H9 (cell line): ENCODE measurements around the gene CEP126. TPM values are rescaled to one million over a fixed set of nuclear protein-coding genes. Genes with fewer than 3 reads are reported as not detected.

ENCODE experiments used
- DNase-seq: peaks from one replicate; pipeline ENCODE4 v3.0.0-alpha.2; 2017
- H2AFZ ChIP-seq: one replicate; pipeline ENCODE4 v1.6.1; 2013; ENCODE audit warnings: mild to moderate bottlenecking, low read length, control low read depth, moderate library complexity
- H2AK5ac ChIP-seq: 2 replicates; pipeline ENCODE4 v1.6.1; 2013; ENCODE audit warnings: low read length, control low read depth, mixed read lengths; ENCODE audit not compliant: insufficient read length
- H2BK120ac ChIP-seq: one replicate; pipeline ENCODE4 v1.6.1; 2013; ENCODE audit warnings: low read depth, mild to moderate bottlenecking, low read length, control low read depth, inconsistent platforms; ENCODE audit not compliant: poor library complexity, severe bottlenecking
- H2BK12ac ChIP-seq: 2 replicates; pipeline ENCODE4 v1.6.1; 2013; ENCODE audit warnings: low read length, control low read depth, mixed read lengths, low read depth; ENCODE audit not compliant: insufficient read length
- H2BK15ac ChIP-seq: 2 replicates; pipeline ENCODE4 v1.6.1; 2013; ENCODE audit warnings: low read depth, low read length, control low read depth
- H2BK20ac ChIP-seq: one replicate; pipeline ENCODE4 v1.6.1; 2013; ENCODE audit warnings: low read depth, mild to moderate bottlenecking, low read length, control low read depth, inconsistent platforms; ENCODE audit not compliant: poor library complexity, severe bottlenecking
- H2BK5ac ChIP-seq: 2 replicates; pipeline ENCODE4 v1.6.1; 2013; ENCODE audit warnings: low read length, control low read depth, mixed read lengths; ENCODE audit not compliant: insufficient read length
- H3K14ac ChIP-seq: 2 replicates; pipeline ENCODE4 v1.6.1; 2013; ENCODE audit warnings: low read length, control low read depth; ENCODE audit not compliant: insufficient read depth
- H3K18ac ChIP-seq: 2 replicates; pipeline ENCODE4 v1.6.1; 2013; ENCODE audit warnings: low read depth, mild to moderate bottlenecking, mixed read lengths, low read length, control low read depth; ENCODE audit not compliant: insufficient read length
- H3K23ac ChIP-seq: 2 replicates; pipeline ENCODE4 v1.6.1; 2013; ENCODE audit warnings: low read length, control low read depth, mixed read lengths, low read depth; ENCODE audit not compliant: insufficient read length
- H3K23me2 ChIP-seq: 2 replicates; pipeline ENCODE4 v1.6.1; 2013; ENCODE audit warnings: low read depth, mild to moderate bottlenecking, mixed read lengths, low read length, control low read depth; ENCODE audit not compliant: insufficient read length, poor library complexity, severe bottlenecking
- H3K27ac ChIP-seq: 2 replicates; pipeline ENCODE4 v1.5.1; 2013; ENCODE audit warnings: low read length, control low read depth, mixed read lengths, low read depth; ENCODE audit not compliant: insufficient read length
- H3K27me3 ChIP-seq: 2 replicates; pipeline ENCODE4 v1.6.1; 2013; ENCODE audit warnings: low read length, control low read depth, inconsistent platforms; ENCODE audit not compliant: insufficient read depth
- H3K4ac ChIP-seq: 2 replicates; pipeline ENCODE4 v1.6.1; 2013; ENCODE audit warnings: low read depth, mild to moderate bottlenecking, control low read depth, inconsistent platforms, low read length, moderate library complexity
- H3K4me1 ChIP-seq: 2 replicates; pipeline ENCODE4 v1.6.1; 2013; ENCODE audit warnings: low read length, control low read depth, inconsistent platforms; ENCODE audit not compliant: insufficient read depth
- H3K4me2 ChIP-seq: 2 replicates; pipeline ENCODE4 v1.6.1; 2013; ENCODE audit warnings: low read length, control low read depth, mixed read lengths; ENCODE audit not compliant: insufficient read length, insufficient read depth
- H3K56ac ChIP-seq: 2 replicates; pipeline ENCODE4 v1.6.1; 2013; ENCODE audit warnings: low read depth, mild to moderate bottlenecking, mixed read lengths, low read length, control low read depth; ENCODE audit not compliant: insufficient read length
- H3K79me1 ChIP-seq: 2 replicates; pipeline ENCODE4 v1.6.1; 2013; ENCODE audit warnings: low read depth, mild to moderate bottlenecking, moderate library complexity, low read length, control low read depth, inconsistent platforms; ENCODE audit not compliant: insufficient read depth, poor library complexity, severe bottlenecking
- H3K79me2 ChIP-seq: 2 replicates; pipeline ENCODE4 v1.6.1; 2013; ENCODE audit warnings: low read length, control low read depth, inconsistent platforms; ENCODE audit not compliant: insufficient read depth
- H3K9ac ChIP-seq: 2 replicates; pipeline ENCODE4 v1.6.1; 2013; ENCODE audit warnings: low read length, control low read depth, mixed read lengths; ENCODE audit not compliant: insufficient read length; ENCODE audit errors: extremely low read depth
- H3K9me3 ChIP-seq: one replicate; pipeline ENCODE4 v1.6.1; 2013; ENCODE audit warnings: low read depth, low read length, inconsistent platforms; ENCODE audit not compliant: control insufficient read depth
- H3T11ph ChIP-seq: one replicate; pipeline ENCODE4 v1.6.1; 2013; ENCODE audit warnings: mild to moderate bottlenecking, low read length, control low read depth, inconsistent platforms
- H4K20me1 ChIP-seq: one replicate; pipeline ENCODE4 v1.6.1; 2013; ENCODE audit not compliant: control insufficient read depth, insufficient read length, insufficient read depth
- H4K5ac ChIP-seq: 2 replicates; pipeline ENCODE4 v1.6.1; 2013; ENCODE audit warnings: low read depth, mild to moderate bottlenecking, mixed read lengths, low read length, control low read depth; ENCODE audit not compliant: insufficient read length
- H4K8ac ChIP-seq: replicated peaks from 2 replicates; pipeline ENCODE4 v1.6.1; 2013; ENCODE audit warnings: low read length, control low read depth, mixed read lengths, low read depth; ENCODE audit not compliant: insufficient read length
- H4K91ac ChIP-seq: 2 replicates; pipeline ENCODE4 v1.6.1; 2013; ENCODE audit warnings: low read depth, mild to moderate bottlenecking, moderate library complexity, mixed read lengths, low read length, control low read depth; ENCODE audit not compliant: insufficient read length
- H3K27ac Mint-ChIP-seq, 3 experiments: 2 replicates in 2 of 3; 3 replicates in 1 of 3; pipeline ENCODE4 v1.8.0; 2020 to 2021; ENCODE audit warnings: mixed read lengths in 3 of 3, mild to moderate bottlenecking in 1 of 3, moderate library complexity in 1 of 3
- H3K27me3 Mint-ChIP-seq: 2 replicates; pipeline ENCODE4 v1.8.0; 2021; ENCODE audit warnings: low read depth, mild to moderate bottlenecking, moderate library complexity, mixed read lengths
- H3K36me3 Mint-ChIP-seq, 3 experiments: 2 replicates in 2 of 3; 3 replicates in 1 of 3; pipeline ENCODE4 v1.8.0; 2020 to 2021; ENCODE audit warnings: low read depth in 3 of 3, mixed read lengths in 3 of 3; ENCODE audit not compliant: insufficient read depth in 1 of 3
- H3K4me1 Mint-ChIP-seq, 2 experiments: 2 replicates each; pipeline ENCODE4 v1.8.0; 2020; ENCODE audit warnings: mixed read lengths in 2 of 2
- H3K4me3 Mint-ChIP-seq, 2 experiments: 2 replicates in 1 of 2; 3 replicates in 1 of 2; pipeline ENCODE4 v1.8.0; 2020 to 2021; ENCODE audit warnings: mild to moderate bottlenecking in 2 of 2, mixed read lengths in 2 of 2, moderate library complexity in 1 of 2
- H3K9me3 Mint-ChIP-seq, 2 experiments: 2 replicates in 1 of 2; 3 replicates in 1 of 2; pipeline ENCODE4 v1.8.0; 2020; ENCODE audit warnings: mild to moderate bottlenecking in 2 of 2, mixed read lengths in 2 of 2, moderate library complexity in 1 of 2
- WGBS: extraction: QIAGEN DNeasy Blood & Tissue Kit; methylation state at CpG from one replicate; pipeline ENCODE4 v1.1.7; 2013; ENCODE audit warnings: missing lambda C conversion rate, low lambda C conversion rate, mixed read lengths; ENCODE audit not compliant: insufficient read length; ENCODE audit errors: extremely low coverage; 5-methylcytosine and 5-hydroxymethylcytosine counted together
- total RNA-seq: library from RNA; stranded (reverse); gene quantifications from 2 replicates; pipeline ENCODE4 v1.2.1, GENCODE V29; 2021
- TF ChIP-seq, protein P1 (sequence below): fragments of 200-600 bp; sonication (generic); conservative IDR thresholded peaks from 3 replicates; pipeline ENCODE4 v1.8.0; 2021; ENCODE audit warnings: antibody characterized with exemption, mild to moderate bottlenecking

The CEP126 gene
- total RNA-seq, 1 experiment from 2014 or later = 1.2 TPM

DNA sequence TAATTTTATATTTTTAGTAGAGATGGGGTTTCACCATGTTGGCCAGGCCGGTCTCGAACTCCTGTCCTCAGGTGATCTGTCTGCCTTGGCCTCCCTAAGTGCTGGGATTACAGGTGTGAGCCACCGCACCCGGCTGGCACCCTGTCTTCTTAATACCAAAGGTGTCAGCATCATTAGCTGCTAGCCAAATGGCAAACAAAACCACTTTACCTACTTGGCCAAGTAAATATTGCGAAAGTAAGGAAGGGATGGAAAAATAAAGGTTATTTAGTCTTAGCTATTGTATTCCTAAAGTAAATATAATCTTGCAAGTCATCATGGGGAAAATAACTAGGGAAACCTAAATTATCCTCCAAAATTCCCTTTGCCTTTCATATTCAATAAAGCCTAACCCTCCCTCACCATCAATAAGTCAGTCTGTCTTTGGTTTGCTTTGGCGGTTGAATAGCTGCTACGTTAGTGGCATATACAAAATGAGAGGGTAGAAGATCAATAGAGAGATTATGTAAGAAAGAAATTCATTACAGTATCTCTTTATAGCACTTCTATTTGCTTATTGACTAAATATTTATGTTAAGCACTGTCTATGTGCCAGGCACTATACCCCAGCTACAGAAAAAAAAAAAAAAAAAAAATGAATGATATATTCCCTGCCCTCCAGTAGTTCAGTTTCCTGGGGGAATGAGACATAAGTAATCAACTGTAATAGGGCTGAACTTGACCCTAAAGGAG, 92.2 kb downstream of the CEP126 start:
- H3K79me1 ChIP-seq = no peaks in the 10 kb centered on the region
- H3K9me3 Mint-ChIP-seq = no peaks in the 10 kb centered on the region
- H2BK5ac ChIP-seq = no peak overlapping the region

More for the DNA sequence above, 92.2 kb downstream of the CEP126 start:
- Histone ChIP-seq H3K4ac (no peak overlapping the region), H2BK20ac (no peak overlapping the region), H3K18ac (no peak overlapping the region), H2BK12ac (no peak overlapping the region), H2BK120ac (no peak overlapping the region), H4K8ac (no peak overlapping the region), H3K23me2 (no peaks in the 10 kb centered on the region), H3K79me2 (no peaks in the 10 kb centered on the region), H3K9me3 (no peaks in the 10 kb centered on the region), H2BK15ac (no peak overlapping the region), H3K56ac (no peak overlapping the region), H3K4me2 (no peak overlapping the region), H3K27ac (no peak overlapping the region), H4K91ac (no peak overlapping the region), H3K23ac (no peak overlapping the region), H3T11ph (no peak overlapping the region), H4K20me1 (no peaks in the 10 kb centered on the region), H4K5ac (no peak overlapping the region), H3K9ac (no peak overlapping the region), H2AFZ (no peak overlapping the region), H3K14ac (no peak overlapping the region), H3K4me1 (no peaks in the 10 kb centered on the region; the same call in 1 of the 2 replicates), H3K27me3 (no peaks in the 10 kb centered on the region), H2AK5ac (no peak overlapping the region)
- no CpG with 5 or more reads among the region's 7 CpGs for WGBS
- H3K4me3 Mint-ChIP-seq = no peak overlapping the region
- H3K27me3 Mint-ChIP-seq = no peaks in the 10 kb centered on the region; the same call in 1 of the 2 replicates
- peaks cover 10 to 18% of the 10 kb centered on the region in 2 experiments for H3K4me1 Mint-ChIP-seq
- H3K27ac Mint-ChIP-seq = no peak overlapping the region
- TF ChIP-seq, protein P1, sequence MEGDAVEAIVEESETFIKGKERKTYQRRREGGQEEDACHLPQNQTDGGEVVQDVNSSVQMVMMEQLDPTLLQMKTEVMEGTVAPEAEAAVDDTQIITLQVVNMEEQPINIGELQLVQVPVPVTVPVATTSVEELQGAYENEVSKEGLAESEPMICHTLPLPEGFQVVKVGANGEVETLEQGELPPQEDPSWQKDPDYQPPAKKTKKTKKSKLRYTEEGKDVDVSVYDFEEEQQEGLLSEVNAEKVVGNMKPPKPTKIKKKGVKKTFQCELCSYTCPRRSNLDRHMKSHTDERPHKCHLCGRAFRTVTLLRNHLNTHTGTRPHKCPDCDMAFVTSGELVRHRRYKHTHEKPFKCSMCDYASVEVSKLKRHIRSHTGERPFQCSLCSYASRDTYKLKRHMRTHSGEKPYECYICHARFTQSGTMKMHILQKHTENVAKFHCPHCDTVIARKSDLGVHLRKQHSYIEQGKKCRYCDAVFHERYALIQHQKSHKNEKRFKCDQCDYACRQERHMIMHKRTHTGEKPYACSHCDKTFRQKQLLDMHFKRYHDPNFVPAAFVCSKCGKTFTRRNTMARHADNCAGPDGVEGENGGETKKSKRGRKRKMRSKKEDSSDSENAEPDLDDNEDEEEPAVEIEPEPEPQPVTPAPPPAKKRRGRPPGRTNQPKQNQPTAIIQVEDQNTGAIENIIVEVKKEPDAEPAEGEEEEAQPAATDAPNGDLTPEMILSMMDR = no peak
- H3K36me3 Mint-ChIP-seq = no peaks in the 10 kb centered on the region
- no peak for DNase-seq
